Astrocyte of the spinal cord (primary cell): Measurements from ENCODE around the gene NBEAL2.

Experiments used
- DNase-seq: peaks from one replicate; pipeline ENCODE4 v3.0.0; 2011; ENCODE audit warnings: low read depth, low spot score
- H3K4me3 ChIP-seq: 2 replicates; pipeline ENCODE4 v1.5.1; 2011; ENCODE audit warnings: low read depth, mild to moderate bottlenecking, low read length, moderate library complexity
- in situ Hi-C: cut with HindIII; loops from 2 replicates; pipeline ENCODE4 v1.10.0; 2017; ENCODE audit warnings: low sequenced_read_pairs
- TF ChIP-seq, protein P1 (sequence below): IDR thresholded peaks from 2 replicates; pipeline ENCODE4 v1.5.1; 2012; ENCODE audit warnings: low read depth, mild to moderate bottlenecking, low read length, inconsistent platforms

The NBEAL2 gene

DNA sequence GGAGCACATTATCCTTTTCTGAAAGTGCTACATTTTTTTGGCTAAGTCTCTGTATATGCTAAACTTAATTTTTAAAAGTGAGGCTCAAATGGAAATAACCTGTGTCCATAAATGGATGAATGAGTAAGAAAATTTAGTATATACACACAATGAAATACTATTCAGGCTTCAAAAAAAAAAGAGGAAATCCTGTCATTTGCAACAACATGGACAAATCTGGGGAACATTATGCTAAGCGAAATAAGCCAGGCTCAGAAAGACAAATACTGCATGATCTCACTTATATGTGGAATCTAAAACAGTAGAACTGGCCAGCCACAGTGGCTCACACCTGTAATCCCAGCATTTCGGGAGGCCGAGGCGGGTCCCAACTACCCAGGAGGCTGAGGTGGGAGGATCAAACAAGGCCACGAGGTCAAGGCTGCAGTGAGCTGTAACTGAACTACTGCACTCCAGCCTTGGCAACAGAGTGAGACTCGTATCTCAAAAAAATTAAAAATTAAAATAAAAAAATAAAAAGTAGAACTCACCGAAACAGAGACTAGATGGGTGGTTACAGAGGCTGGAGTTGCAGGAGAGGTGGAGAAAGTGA lies 28.7 kb upstream of the NBEAL2 start:
- no peak overlapping the region for H3K4me3 ChIP-seq
- TF ChIP-seq, protein P1, sequence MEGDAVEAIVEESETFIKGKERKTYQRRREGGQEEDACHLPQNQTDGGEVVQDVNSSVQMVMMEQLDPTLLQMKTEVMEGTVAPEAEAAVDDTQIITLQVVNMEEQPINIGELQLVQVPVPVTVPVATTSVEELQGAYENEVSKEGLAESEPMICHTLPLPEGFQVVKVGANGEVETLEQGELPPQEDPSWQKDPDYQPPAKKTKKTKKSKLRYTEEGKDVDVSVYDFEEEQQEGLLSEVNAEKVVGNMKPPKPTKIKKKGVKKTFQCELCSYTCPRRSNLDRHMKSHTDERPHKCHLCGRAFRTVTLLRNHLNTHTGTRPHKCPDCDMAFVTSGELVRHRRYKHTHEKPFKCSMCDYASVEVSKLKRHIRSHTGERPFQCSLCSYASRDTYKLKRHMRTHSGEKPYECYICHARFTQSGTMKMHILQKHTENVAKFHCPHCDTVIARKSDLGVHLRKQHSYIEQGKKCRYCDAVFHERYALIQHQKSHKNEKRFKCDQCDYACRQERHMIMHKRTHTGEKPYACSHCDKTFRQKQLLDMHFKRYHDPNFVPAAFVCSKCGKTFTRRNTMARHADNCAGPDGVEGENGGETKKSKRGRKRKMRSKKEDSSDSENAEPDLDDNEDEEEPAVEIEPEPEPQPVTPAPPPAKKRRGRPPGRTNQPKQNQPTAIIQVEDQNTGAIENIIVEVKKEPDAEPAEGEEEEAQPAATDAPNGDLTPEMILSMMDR, result no peak
- in situ Hi-C loops, result no loop called here
- DNase-seq, result no peak

DNA sequence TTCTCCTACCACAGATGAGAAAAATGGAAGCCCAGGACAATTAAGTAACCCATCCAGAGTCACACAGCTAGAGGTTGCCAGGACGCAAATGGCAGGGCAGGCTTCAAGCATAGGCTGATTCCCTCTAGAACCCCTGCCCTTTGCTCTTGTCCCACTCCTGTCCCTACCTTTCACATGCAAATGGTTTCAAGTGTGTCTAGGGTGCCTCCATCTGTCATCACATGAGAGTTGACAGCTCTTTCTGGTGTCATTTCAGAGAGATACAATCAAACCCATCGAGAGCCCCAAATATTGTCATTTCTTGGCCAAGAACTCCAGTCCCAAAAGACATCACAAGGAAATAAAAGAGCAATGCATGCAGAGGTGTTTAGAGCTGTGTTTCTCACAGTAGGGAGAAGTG lies 26.7 kb upstream of the NBEAL2 start:
- H3K4me3 ChIP-seq, result no peak overlapping the region
- TF ChIP-seq, protein P1, result no peak
- in situ Hi-C loops, result no loop called here
- DNase-seq, result no peak

DNA sequence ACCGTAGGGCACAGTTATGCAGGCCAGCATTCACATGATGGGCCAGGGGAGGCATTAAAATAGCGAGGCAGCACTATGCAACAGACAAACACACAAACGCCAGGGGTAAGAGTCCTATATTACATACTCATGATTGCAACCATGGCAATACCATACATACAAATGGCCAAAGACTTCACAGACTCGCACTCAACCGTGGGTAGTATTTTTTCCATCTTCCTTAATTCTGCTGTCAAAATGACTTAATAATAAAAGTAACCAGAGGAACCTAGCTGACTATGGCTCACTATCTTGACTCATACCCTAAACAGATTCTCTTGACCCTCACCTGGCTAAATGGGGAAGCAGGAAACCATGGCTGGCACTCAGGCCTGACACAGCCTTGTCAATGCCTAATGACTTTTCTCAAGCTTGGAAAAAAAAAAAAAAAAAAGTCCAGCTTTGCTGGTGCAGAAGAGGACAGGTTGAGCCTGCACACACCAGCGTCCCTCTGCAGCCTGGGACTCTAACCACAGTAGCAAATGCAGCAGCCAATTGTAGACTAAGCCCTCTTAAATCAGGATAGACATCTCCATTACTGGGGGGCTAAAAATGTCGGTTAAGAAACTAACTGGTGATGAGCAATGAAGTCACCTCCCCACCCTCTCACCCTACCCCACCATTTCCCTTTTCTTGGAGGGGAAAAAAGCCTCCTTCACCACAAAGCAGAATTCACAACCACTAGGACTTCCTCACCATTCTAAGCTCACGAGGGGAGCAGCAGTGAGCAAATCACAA lies 26.0 kb upstream of the NBEAL2 start:
- DNase-seq, result no peak
- in situ Hi-C loops, result no loop called here
- TF ChIP-seq, protein P1, result no peak
- H3K4me3 ChIP-seq, result no peak overlapping the region

DNA sequence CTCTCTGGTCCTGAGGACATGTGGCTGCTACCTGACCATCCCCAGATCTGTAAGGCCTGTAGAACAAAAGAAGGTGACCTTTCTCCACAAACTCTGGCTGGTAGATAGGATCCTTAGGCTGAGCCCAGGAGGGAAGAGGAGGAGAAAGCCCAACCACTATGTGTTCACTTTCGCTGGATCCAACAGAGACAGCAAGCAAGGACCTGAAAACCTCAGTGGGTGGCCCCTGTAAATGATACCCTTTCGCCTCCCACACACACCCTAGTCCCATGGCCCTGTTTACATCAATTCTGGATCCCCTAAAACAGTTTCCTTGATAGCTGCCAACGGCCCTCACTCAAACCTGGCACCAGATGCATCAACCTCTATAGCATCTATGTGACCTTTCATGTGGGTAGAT lies 25.3 kb upstream of the NBEAL2 start:
- DNase-seq, result no peak
- no peak overlapping the region for H3K4me3 ChIP-seq
- TF ChIP-seq, protein P1, result no peak
- in situ Hi-C loops, result no loop called here

DNA sequence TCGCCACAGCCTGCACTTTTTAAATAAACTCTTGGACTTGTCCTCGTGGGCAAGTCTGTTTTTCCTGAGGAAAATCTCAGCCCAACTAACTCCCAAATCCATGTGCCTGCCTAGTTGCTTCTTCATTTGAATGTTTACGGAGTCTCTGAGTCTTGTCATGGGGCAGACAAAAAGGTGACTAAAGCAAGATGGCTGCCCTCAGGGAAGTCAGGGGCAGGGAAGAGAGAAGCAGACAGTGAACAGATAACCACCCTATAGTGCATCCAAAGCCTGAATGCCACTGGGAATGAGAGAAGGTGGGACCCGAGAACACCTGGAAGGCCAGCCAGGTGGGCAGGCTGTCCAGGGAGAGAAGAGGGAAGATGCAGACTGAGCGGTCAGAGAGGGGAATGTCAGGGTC lies 24.3 kb upstream of the NBEAL2 start:
- TF ChIP-seq, protein P1, result no peak
- no peak overlapping the region for H3K4me3 ChIP-seq
- in situ Hi-C loops, result no loop called here
- no peak for DNase-seq

- TF ChIP-seq, protein P1, result no peak
- DNase-seq, result no peak
- in situ Hi-C loops, result no loop called here
- no peak overlapping the region for H3K4me3 ChIP-seq
These were observed 23.6 kb upstream of the NBEAL2 start for GRCh38 chr3:46955801-46956259.
